ENCODE measurements around the gene ZBTB20.
"Not testable (repeated sequence)": the region's sequence is repeated elsewhere in the genome, so short reads cannot be mapped to it uniquely, and the experiment has no call there.

The ZBTB20 gene

GRCh38 chr3:114714237-114714636 is 432.9 kb downstream of the ZBTB20 start:
- peak; percentile 25 for DNase-seq (ENCODE audit: low spot score)

GRCh38 chr3:114712728-114713492 is 434.2 kb downstream of the ZBTB20 start:
- no peak for DNase-seq (ENCODE audit: low spot score)

- DNase-seq (ENCODE audit: low spot score), result peak; percentile 76
These were observed 435.7 kb downstream of the ZBTB20 start for GRCh38 chr3:114711321-114711886.

GRCh38 chr3:114709102-114709501 is 438.0 kb downstream of the ZBTB20 start:
- DNase-seq (ENCODE audit: low spot score), result peak; percentile 53

GRCh38 chr3:114707252-114707860 is 439.7 kb downstream of the ZBTB20 start:
- peak; percentile 37 for DNase-seq (ENCODE audit: low spot score)

- DNase-seq (ENCODE audit: low spot score), result peak; percentile 92
These were observed 440.4 kb downstream of the ZBTB20 start for GRCh38 chr3:114706591-114707232.

GRCh38 chr3:114700637-114701234 is 446.4 kb downstream of the ZBTB20 start:
- no peak for DNase-seq (ENCODE audit: low spot score)

- DNase-seq (ENCODE audit: low spot score), result no peak
These were observed 448.7 kb downstream of the ZBTB20 start for GRCh38 chr3:114698146-114699105.

- no peak for DNase-seq (ENCODE audit: low spot score)
These were observed 449.7 kb downstream of the ZBTB20 start for GRCh38 chr3:114697401-114697800.

- no peak for DNase-seq (ENCODE audit: low spot score)
These were observed 452.8 kb downstream of the ZBTB20 start for GRCh38 chr3:114694251-114694650.

- no peak for DNase-seq (ENCODE audit: low spot score)
These were observed 455.2 kb downstream of the ZBTB20 start for GRCh38 chr3:114691871-114692270.

- DNase-seq (ENCODE audit: low spot score), result no peak
These were observed 456.2 kb downstream of the ZBTB20 start for GRCh38 chr3:114690911-114691310.

GRCh38 chr3:114687151-114687550 is 459.9 kb downstream of the ZBTB20 start:
- DNase-seq (ENCODE audit: low spot score), result no peak

- no peak for DNase-seq (ENCODE audit: low spot score)
These were observed 460.5 kb downstream of the ZBTB20 start for GRCh38 chr3:114686621-114687020.

- DNase-seq (ENCODE audit: low spot score), result no peak
These were observed 461.9 kb downstream of the ZBTB20 start for GRCh38 chr3:114685161-114685560.

- DNase-seq (ENCODE audit: low spot score), result no peak
These were observed 466.8 kb downstream of the ZBTB20 start for GRCh38 chr3:114680299-114680698.

- not testable (repeated sequence) for DNase-seq (ENCODE audit: low spot score)
These were observed 467.3 kb downstream of the ZBTB20 start for GRCh38 chr3:114679773-114680172.

GRCh38 chr3:114675104-114675503 is 472.0 kb downstream of the ZBTB20 start:
- DNase-seq (ENCODE audit: low spot score), result no peak

GRCh38 chr3:114674036-114674435 is 473.1 kb downstream of the ZBTB20 start:
- DNase-seq (ENCODE audit: low spot score), result no peak

- no peak for DNase-seq (ENCODE audit: low spot score)
These were observed 473.6 kb downstream of the ZBTB20 start for GRCh38 chr3:114673481-114673880.

Measured in kidney tubule cell (primary cell).